Activated gamma-delta T cell treated with anti-CD3 and anti-CD28 coated beads, Interleukin-2, amount 50 U/mL, for 16 hours (primary cell): Measurements from ENCODE around the gene MED16.
"Not testable (repeated sequence)": the region's sequence is repeated elsewhere in the genome, so short reads cannot be mapped to it uniquely, and the experiment has no call there.

Experiments used
- DNase-seq: peaks from one replicate; pipeline ENCODE4 v3.0.0-alpha.2; 2020; ENCODE audit warnings: low read depth

Gene MED16

GRCh38 chr19:907183-907853 is 14.3 kb upstream of the MED16 start:
- DNase-seq: no peak

- no peak for DNase-seq
Observed at GRCh38 chr19:906480-906879, 13.5 kb upstream of the MED16 start.

DNA sequence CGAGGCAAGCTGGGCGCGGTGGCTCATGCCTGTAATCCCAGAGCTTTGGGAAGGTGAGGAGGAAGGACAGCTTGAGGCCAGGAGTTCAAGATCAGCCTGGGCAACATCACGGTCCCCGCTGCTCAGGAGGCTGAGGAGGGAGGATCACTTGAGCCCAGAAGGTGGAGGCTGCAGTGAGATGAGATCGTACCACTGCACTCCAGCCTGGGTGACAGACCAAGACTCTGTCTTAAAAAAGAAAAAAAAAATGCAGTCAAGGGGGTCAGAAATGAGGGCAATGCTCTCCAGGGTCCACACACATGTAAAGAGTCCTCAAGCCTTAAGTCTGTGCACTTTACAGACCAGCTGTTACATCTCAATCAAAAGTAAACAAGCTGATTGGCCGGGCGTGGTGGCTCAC is 11.6 kb upstream of the MED16 start:
- DNase-seq: no peak

GRCh38 chr19:903266-903797 is 10.3 kb upstream of the MED16 start:
- no peak for DNase-seq

GRCh38 chr19:902446-903226 is 9.6 kb upstream of the MED16 start:
- no peak for DNase-seq

- DNase-seq: no peak
Observed at GRCh38 chr19:902093-902370, 9.0 kb upstream of the MED16 start.

GRCh38 chr19:901216-902092 is 8.5 kb upstream of the MED16 start:
- DNase-seq: no peak

DNA sequence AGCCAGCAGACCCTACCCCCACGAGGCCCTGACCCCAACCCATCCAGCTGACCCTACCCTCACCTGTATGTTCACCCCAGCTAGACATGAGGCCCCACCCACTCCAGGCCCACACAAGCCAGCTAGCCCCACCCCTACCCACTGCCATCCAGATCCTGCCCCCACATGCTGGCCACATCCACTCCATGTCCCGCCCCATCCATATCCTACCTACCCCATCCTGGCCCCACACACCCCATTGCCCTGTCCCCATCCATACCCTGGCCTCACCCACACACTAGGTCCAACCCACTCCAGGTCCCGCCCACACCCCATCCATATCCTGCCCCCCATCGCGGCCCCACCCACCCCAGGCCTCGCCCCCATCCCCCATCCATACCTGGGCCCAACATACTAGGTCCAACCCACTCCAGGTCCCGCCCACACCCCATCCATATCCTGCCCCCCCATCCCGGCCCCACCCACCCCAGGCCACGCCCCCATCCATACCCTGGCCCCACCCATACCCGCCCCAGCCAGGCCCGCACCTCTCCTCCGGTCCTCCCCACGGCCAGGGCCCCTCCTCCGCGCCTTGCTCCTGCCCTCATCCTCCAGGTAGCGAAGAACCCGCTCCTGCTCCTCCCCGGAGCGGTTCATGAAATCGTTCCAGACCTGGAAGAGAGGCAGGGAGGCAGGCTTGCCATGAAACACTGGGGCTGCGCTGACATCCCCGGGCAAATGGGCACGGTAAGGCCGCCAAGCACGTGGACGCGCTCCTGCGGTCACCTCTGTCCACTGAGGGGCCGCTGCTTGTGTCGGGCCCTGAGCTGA is 7.5 kb upstream of the MED16 start:
- no peak for DNase-seq

DNA sequence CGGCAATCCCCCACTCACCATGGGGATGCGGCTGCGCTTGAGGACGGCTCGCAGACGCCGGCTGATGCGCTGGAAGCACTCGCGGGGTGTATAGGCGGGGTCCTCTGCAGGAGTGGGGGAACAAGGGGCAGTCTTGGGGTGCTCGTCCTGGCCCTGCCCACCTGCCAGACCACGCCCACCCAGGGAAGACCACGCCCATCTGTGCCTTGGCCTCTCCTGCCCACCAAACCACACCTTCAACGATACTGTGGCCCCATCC is 7.0 kb upstream of the MED16 start:
- DNase-seq: no peak

- DNase-seq: no peak
Observed at GRCh38 chr19:899336-900042, 6.5 kb upstream of the MED16 start.

DNA sequence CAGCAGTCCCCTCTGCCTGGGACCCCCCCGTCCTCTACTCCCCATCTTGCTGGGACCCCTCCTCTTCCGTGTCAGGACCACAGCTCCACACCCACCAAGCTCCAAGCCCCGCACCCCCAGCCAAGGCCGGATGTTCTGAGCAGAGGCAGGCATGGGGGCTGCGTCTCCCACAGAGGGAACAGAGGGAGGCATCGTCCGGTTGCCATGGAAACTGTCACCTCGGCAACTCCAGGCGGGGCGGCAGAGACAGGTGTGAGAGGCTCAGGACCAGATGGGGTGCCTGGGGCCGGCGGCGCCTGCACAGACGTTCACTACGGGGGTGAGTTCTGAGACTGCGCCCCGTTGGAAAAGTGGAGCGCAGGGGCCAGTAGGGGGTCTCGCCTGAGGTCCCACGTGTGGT is 5.7 kb upstream of the MED16 start:
- no peak for DNase-seq

- no peak for DNase-seq
Observed at GRCh38 chr19:897442-898039, 4.6 kb upstream of the MED16 start.

- DNase-seq: no peak
Observed at GRCh38 chr19:896999-897398, 4.0 kb upstream of the MED16 start.

- no peak for DNase-seq
Observed at GRCh38 chr19:896434-896833, 3.4 kb upstream of the MED16 start.

GRCh38 chr19:892243-892893 is 619 bp downstream of the MED16 start:
- no peak for DNase-seq

DNA sequence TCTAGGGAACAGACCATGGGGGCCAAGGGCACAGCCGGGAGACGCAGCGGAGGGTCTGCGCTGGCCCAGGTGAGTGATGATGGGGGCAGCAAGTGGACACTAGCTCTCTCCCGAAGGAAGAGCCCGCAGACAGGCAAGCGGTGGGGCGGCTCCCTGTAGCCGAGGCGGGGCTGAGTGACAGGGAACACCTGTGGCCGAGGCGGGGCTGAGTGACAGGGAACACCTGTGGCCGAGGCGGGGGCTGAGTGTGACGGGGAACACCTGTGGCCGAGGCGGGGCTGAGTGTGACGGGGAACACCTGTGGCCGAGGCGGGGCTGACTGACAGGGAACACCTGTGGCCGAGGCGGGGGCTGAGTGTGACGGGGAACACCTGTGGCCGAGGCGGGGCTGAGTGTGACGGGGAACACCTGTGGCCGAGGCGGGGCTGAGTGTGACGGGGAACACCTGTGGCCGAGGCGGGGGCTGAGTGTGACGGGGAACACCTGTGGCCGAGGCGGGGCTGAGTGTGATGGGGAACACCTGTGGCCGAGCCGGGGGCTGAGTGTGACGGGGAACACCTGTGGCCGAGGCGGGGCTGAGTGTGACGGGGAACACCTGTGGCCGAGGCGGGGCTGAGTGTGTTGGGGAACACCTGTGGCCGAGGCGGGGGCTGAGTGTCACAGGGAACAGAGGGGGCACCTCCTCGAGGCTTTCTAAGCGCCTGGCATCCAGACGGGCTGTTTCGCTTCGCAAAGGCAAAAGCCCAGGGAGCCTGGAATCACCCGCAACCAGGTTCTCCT is 1.4 kb downstream of the MED16 start:
- DNase-seq: not testable (repeated sequence)

DNA sequence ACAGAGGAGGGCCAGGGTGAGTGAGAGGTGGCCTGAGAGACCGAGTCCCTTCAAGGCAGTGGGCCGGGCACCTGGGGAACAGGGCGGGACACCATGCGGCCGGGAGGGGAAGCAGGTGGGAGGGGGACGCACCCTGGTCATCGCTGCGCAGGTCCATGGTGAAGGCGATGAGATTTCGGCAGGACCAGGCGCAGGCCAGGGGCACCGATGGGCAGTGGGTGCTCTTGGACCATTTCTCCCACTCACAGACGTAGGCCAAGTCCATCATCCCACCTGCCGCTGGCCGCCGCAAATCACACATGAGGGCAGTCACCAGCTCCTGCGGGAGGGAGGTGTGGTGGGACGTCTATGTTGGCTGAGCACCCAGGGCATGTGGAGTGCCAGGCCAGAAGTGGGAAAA is 2.2 kb downstream of the MED16 start:
- DNase-seq: no peak

GRCh38 chr19:889662-890295 is 3.2 kb downstream of the MED16 start:
- no peak for DNase-seq
